HEK293T (cell line): ENCODE data around the gene CNTLN.
"Not testable (repeated sequence)": the region's sequence is repeated elsewhere in the genome, so short reads cannot be mapped to it uniquely, and the experiment has no call there.

Experiments used
- CTCF ChIA-PET: fragments of 350-600 bp; formaldehyde crosslinking; extraction: SDS; loops from one replicate; lab custom pipeline; 2021; ENCODE audit warnings: antibody characterized with exemption, inconsistent platforms; lab: Yijun Ruan, JAX
- POLR2A ChIA-PET: fragments of 350-600 bp; formaldehyde crosslinking; extraction: SDS; loops from one replicate; lab custom pipeline; 2020; ENCODE audit warnings: antibody characterized with exemption, inconsistent platforms; lab: Yijun Ruan, JAX
- DNase-seq: peaks from one replicate; pipeline ENCODE4 v3.0.0; 2012; ENCODE audit warnings: mixed read lengths; ENCODE audit errors: extremely low spot score
- ARNT ChIP-seq: fragments of 450-650 bp; IDR thresholded peaks from 2 replicates; pipeline ENCODE4 v1.6.1; 2017; ENCODE audit warnings: mild to moderate bottlenecking
- BHLHE40 ChIP-seq: fragments of 450-650 bp; IDR thresholded peaks from 2 replicates; pipeline ENCODE4 v1.6.1; 2016; ENCODE audit warnings: mild to moderate bottlenecking, moderate library complexity, borderline replicate concordance
- CTBP1 ChIP-seq: fragments of 450-650 bp; IDR thresholded peaks from 2 replicates; pipeline ENCODE4 v1.6.1; 2016; ENCODE audit warnings: borderline replicate concordance
- ELF4 ChIP-seq: fragments of 450-650 bp; IDR thresholded peaks from 2 replicates; pipeline ENCODE4 v1.6.1; 2017; ENCODE audit warnings: antibody characterized with exemption
- FOXA1 ChIP-seq: fragments of 450-650 bp; IDR thresholded peaks from 2 replicates; pipeline ENCODE4 v1.6.1; 2016; ENCODE audit warnings: mild to moderate bottlenecking
- FOXK2 ChIP-seq: fragments of 450-650 bp; IDR thresholded peaks from 2 replicates; pipeline ENCODE4 v1.6.1; 2016; ENCODE audit warnings: mild to moderate bottlenecking
- FOXM1 ChIP-seq: fragments of 450-650 bp; IDR thresholded peaks from 2 replicates; pipeline ENCODE4 v1.6.1; 2017; ENCODE audit warnings: mild to moderate bottlenecking, borderline replicate concordance
- HDGF ChIP-seq: fragments of 450-650 bp; IDR thresholded peaks from 2 replicates; pipeline ENCODE4 v1.6.1; 2017; ENCODE audit warnings: antibody characterized with exemption, borderline replicate concordance
- L3MBTL2 ChIP-seq: fragments of 450-650 bp; conservative IDR thresholded peaks from 2 replicates; pipeline ENCODE4 v1.6.1; 2016; ENCODE audit warnings: mild to moderate bottlenecking
- LEF1 ChIP-seq: fragments of 450-650 bp; IDR thresholded peaks from 2 replicates; pipeline ENCODE4 v1.6.1; 2017; ENCODE audit warnings: mild to moderate bottlenecking, borderline replicate concordance
- NFRKB ChIP-seq: fragments of 450-650 bp; IDR thresholded peaks from 2 replicates; pipeline ENCODE4 v1.6.1; 2016; ENCODE audit warnings: mild to moderate bottlenecking, moderate library complexity
- SP1 ChIP-seq: fragments of 450-650 bp; IDR thresholded peaks from 2 replicates; pipeline ENCODE4 v1.6.1; 2017
- SUZ12 ChIP-seq: fragments of 450-650 bp; IDR thresholded peaks from 2 replicates; pipeline ENCODE4 v1.6.1; 2016; ENCODE audit warnings: mild to moderate bottlenecking
- TARDBP ChIP-seq: fragments of 450-650 bp; IDR thresholded peaks from 2 replicates; pipeline ENCODE4 v1.6.1; 2016
- ZNF384 ChIP-seq: fragments of 450-650 bp; IDR thresholded peaks from 2 replicates; pipeline ENCODE4 v1.6.1; 2016
- TF ChIP-seq, protein P1 (sequence below): fragments of 450-650 bp; IDR thresholded peaks from 2 replicates; pipeline ENCODE4 v1.6.1; 2016

The CNTLN gene

DNA sequence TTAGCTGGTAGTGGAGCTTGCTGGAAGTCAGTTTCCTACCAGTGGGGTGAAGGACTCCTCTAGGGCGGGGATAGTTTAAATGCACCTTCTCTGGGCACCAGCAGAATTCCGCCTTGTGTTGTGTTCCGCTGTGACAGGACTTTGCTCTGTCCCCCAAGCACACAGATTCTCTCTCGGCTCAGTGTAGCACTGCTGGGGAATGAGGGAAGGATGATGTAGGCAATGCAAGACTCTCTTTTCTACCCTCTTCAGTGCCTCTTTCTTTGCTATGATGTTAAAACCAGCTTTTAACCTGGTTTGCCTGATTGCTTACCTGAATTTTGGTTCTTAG is 288.8 kb downstream of the CNTLN start:
- ChIA-PET POLR2A (no interaction called here), CTCF (no interaction called here)
- TF ChIP-seq SP1: no peak
- TF ChIP-seq, protein P1, sequence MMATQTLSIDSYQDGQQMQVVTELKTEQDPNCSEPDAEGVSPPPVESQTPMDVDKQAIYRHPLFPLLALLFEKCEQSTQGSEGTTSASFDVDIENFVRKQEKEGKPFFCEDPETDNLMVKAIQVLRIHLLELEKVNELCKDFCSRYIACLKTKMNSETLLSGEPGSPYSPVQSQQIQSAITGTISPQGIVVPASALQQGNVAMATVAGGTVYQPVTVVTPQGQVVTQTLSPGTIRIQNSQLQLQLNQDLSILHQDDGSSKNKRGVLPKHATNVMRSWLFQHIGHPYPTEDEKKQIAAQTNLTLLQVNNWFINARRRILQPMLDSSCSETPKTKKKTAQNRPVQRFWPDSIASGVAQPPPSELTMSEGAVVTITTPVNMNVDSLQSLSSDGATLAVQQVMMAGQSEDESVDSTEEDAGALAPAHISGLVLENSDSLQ: no peak
- no peak for TF ChIP-seq CTBP1
- no peak for TF ChIP-seq FOXK2
- TF ChIP-seq ARNT: no peak
- TF ChIP-seq SUZ12: no peak
- no peak for TF ChIP-seq FOXM1
- TF ChIP-seq FOXA1: no peak
- TF ChIP-seq TARDBP: no peak
- no peak for TF ChIP-seq LEF1
- TF ChIP-seq HDGF: no peak
- no peak for TF ChIP-seq NFRKB
- TF ChIP-seq ELF4: no peak
- no peak for DNase-seq

DNA sequence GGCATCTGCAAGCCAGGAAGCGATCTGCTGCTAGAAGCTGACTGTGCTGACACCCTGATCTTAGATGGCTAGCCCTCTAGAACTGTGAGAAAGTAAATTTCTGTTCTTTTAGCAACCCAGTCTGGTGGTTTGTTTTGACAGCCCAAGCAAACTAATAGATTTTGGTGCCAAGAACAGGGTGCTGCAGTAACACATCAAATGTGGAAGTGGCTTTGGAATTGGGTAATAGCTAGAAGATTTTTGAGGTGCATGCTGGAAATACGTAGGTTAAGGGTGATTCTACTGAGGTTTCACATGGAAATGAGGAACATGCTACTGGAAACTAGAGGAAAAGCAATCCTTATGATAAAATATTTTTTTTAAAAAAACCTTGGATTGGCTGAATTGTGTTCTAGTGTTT is 290.5 kb downstream of the CNTLN start:
- DNase-seq: no peak
- CTCF ChIA-PET: interaction anchor here (0.7 kb wide), 1 partner anchor 33 kb away, joined by 3 read pairs; no protein-coding TSS in a partner anchor
- no peak for TF ChIP-seq ARNT
- no peak for TF ChIP-seq LEF1
- no peak for TF ChIP-seq ELF4
- no peak for TF ChIP-seq HDGF
- POLR2A ChIA-PET: no interaction called here

DNA sequence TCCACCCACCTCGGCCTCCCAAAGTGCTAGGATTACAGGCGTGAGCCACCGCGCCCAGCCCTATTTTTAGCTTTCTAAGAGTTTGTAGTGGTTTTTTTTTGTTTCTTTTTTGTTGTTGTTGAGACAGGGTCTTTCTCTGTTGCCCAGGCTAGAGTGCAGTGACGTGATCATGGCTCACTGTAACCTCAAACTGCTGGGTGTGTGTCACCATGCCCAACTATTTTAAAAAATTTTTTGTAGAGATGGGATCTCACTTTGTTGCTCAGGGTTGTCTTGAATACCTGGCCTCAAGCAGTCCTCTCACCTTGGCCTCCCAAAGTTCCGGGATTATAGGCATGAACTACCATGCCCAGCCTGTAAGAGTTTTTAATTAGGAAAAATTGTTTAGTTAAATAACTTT is 298.7 kb downstream of the CNTLN start:
- ChIA-PET CTCF (no interaction called here), POLR2A (no interaction called here)
- no peak for DNase-seq
- no peak for TF ChIP-seq ZNF384
- no peak for TF ChIP-seq LEF1
- no peak for TF ChIP-seq ARNT
- no peak for TF ChIP-seq ELF4
- TF ChIP-seq, protein P1: no peak
- TF ChIP-seq SP1: no peak
- TF ChIP-seq CTBP1: no peak
- TF ChIP-seq FOXM1: no peak
- no peak for TF ChIP-seq SUZ12
- no peak for TF ChIP-seq FOXA1
- no peak for TF ChIP-seq HDGF
- no peak for TF ChIP-seq FOXK2
- no peak for TF ChIP-seq NFRKB
- TF ChIP-seq BHLHE40: no peak
- TF ChIP-seq L3MBTL2: no peak
- TF ChIP-seq TARDBP: no peak

DNA sequence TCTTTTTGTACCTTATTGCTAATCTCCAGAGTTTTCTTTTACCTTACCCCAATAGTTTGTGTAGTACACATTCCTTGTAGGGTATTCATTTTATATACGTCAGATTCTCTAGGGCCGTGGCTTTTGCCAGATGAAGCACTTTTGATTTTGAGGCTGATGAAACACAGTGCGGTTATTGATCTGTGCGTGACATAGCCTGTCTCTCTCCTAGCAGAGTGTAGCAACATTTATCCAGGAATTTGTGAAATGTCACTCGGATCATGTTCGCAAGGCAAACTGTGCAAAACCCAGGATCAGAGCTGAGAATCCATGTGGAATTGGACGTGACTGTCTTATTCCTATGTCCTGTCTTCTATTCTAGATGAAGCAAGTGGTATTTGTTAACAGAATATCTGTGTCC is 302.0 kb downstream of the CNTLN start:
- POLR2A ChIA-PET: no interaction called here
- CTCF ChIA-PET: no interaction called here
- TF ChIP-seq SUZ12 (no peak), HDGF (no peak), ELF4 (no peak), BHLHE40 (no peak), ARNT (no peak), L3MBTL2 (no peak), FOXK2 (no peak), CTBP1 (no peak), LEF1 (no peak), SP1 (no peak), FOXM1 (no peak), NFRKB (no peak), TARDBP (no peak), FOXA1 (no peak), ZNF384 (no peak)
- TF ChIP-seq, protein P1: no peak

DNA sequence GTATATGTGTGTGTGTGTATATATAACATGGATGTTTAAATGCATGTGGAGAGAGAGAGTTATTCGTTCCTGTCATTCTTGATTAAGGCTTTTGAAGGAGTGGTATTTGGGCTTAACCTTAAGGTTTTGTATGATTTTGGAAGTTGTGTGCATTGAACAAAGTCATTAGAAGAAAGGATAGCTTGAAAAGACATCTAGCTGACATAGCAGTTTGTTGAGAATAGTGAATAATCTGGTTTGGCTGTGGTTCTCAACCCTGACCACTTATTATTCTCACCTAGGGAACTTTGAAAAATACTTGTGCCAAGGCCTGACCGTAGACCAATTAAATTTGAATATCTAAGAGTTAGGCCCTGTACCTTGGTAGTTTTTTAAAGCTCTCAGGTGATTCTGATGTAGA is 303.0 kb downstream of the CNTLN start:
- TF ChIP-seq FOXM1 (no peak), L3MBTL2 (no peak), FOXA1 (no peak), LEF1 (no peak), FOXK2 (no peak)
- POLR2A ChIA-PET: no interaction called here
- DNase-seq: no peak
- CTCF ChIA-PET: no interaction called here

More for the DNA sequence above, 302.0 kb downstream of the CNTLN start:
- DNase-seq: no peak

DNA sequence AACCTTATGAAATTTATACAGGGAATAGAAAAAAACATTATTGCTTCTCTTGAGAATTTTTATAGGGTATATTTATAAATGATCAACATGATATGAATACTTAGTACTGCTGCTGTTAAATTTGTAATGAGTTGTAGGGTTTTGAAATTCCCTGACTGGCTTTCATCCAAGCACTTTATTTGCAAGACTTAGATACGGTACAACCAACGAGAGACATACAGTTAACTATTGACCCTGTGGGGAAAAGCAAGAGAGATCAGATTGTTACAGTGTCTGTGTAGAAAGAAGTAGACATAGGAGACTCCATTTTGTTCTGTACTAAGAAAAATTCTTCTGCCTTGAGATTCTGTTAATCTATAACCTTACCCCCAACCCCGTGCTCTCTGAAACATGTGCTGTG is 310.3 kb downstream of the CNTLN start:
- POLR2A ChIA-PET, CTCF ChIA-PET, DNase-seq: not testable (repeated sequence)

DNA sequence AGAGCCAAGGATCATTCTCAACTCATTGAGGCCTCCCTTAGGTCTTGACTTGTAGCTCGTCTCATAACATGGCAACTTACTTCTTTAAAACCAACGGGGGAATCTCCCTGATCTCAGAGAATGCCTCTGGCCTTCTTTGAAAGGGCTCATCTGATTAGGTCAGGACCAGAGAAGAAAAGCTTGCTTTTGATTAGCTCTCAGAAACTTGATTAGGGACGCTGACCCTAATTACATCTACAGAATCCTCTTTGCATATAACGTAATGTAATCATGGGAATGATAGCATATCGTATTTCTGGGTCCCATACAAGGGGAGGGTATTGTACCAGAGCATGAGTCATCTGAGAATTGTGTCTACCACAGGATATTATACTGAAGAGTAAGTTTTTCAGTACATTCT is 318.9 kb downstream of the CNTLN start:
- no peak for DNase-seq
- ChIA-PET POLR2A (no interaction called here), CTCF (interaction anchor here (0.6 kb wide), 1 partner anchor 446 kb away, joined by 3 read pairs; no protein-coding TSS in a partner anchor)
- TF ChIP-seq TARDBP (no peak), L3MBTL2 (no peak), NFRKB (no peak), HDGF (no peak), FOXA1 (no peak), CTBP1 (no peak), ARNT (no peak), ELF4 (no peak), BHLHE40 (no peak), LEF1 (no peak)
